Mucosa of descending colon (tissue), 3 donors: ENCODE measurements around the gene MYO5B. TPM values are rescaled to one million over a fixed set of nuclear protein-coding genes. Genes with fewer than 3 reads are reported as not detected.

Source experiments
- ATAC-seq: fragments of 200-7000 bp; cut with Tn5 transposase; one replicate; pipeline ENCODE4 v1.9.1; 2020; ENCODE audit warnings: mild to moderate bottlenecking, moderate library complexity
- DNase-seq, 3 donors: peaks; one replicate each; pipeline ENCODE4 v3.0.0-alpha.2; 2020
- H3K36me3 ChIP-seq: fragments of 200-600 bp; one replicate; pipeline ENCODE4 v1.8.0; 2021; ENCODE audit warnings: low read depth, mild to moderate bottlenecking
- H3K4me1 ChIP-seq: fragments of 200-600 bp; one replicate; pipeline ENCODE4 v1.8.0; 2021; ENCODE audit warnings: low read depth, mild to moderate bottlenecking
- H3K4me3 ChIP-seq: fragments of 200-600 bp; one replicate; pipeline ENCODE4 v1.8.0; 2021; ENCODE audit warnings: mild to moderate bottlenecking
- H3K9me3 ChIP-seq: fragments of 200-600 bp; one replicate; pipeline ENCODE4 v1.8.0; 2021; ENCODE audit warnings: mild to moderate bottlenecking
- intact Hi-C, 2 donors: fragments of 100-400 bp; cut with DNase I in 1 of 2; cut with micrococcal nuclease in 1 of 2; formaldehyde crosslinking; loops; one replicate each; pipeline versions ENCODE4 v1.11.0 to v1.11.1; 2022; cut with DNase I, micrococcal nuclease
- total RNA-seq, 3 donors: library from RNA; stranded (reverse); fragmentation: NEBNext Ultra II Directional in 2 of 3; extraction: Animal tissue kit (Norgen Biotek cat#: 25700) in 2 of 3; gene quantifications; one replicate each; pipeline versions ENCODE4 v1.2.1 to v1.2.4, GENCODE V29; 2021 to 2023
- TF ChIP-seq, protein P1 (sequence below): fragments of 200-600 bp; IDR thresholded peaks from one replicate; pipeline ENCODE4 v1.8.0; 2022; ENCODE audit warnings: antibody characterized with exemption, mild to moderate bottlenecking
- donor health status: DM: no; HTN: no; CAD: no; lungs with moderate emphysema.
- donor health status: DM: no; HTN: no; CAD: no.
- donor health status: DM: no; HTN: yes; CAD: no.

Gene MYO5B
- total RNA-seq, 3 donors from 2014 or later: 52.7 to 179 (median 120) TPM

DNA sequence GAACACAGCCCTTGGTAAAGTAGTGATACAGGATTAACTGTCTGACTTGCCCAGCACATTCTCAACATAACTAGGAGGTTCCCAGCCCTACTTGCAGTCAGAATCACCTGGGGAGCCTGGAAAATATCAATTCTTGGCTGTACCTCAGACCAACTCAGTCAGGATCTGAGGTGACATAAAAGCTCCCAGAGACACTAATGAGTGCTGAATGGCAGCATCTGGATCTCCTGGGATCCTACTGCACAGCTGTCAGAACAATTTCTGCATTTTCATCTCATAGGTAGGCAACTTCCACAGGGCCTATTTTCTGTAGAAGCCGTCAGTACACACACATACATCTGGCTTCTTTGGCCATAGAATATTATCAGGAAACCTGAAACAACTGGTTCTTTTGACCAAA is 138.8 kb downstream of the MYO5B start:
- ATAC-seq (no peak), DNase-seq (no peak)
- TF ChIP-seq, protein P1, sequence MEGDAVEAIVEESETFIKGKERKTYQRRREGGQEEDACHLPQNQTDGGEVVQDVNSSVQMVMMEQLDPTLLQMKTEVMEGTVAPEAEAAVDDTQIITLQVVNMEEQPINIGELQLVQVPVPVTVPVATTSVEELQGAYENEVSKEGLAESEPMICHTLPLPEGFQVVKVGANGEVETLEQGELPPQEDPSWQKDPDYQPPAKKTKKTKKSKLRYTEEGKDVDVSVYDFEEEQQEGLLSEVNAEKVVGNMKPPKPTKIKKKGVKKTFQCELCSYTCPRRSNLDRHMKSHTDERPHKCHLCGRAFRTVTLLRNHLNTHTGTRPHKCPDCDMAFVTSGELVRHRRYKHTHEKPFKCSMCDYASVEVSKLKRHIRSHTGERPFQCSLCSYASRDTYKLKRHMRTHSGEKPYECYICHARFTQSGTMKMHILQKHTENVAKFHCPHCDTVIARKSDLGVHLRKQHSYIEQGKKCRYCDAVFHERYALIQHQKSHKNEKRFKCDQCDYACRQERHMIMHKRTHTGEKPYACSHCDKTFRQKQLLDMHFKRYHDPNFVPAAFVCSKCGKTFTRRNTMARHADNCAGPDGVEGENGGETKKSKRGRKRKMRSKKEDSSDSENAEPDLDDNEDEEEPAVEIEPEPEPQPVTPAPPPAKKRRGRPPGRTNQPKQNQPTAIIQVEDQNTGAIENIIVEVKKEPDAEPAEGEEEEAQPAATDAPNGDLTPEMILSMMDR: no peak
- no peaks in the 10 kb centered on the region for H3K36me3 ChIP-seq
- intact Hi-C loops: no loop called here
- H3K4me1 ChIP-seq: peaks cover 23% of the 10 kb centered on the region
- no peaks in the 10 kb centered on the region for H3K9me3 ChIP-seq
- no peak overlapping the region for H3K4me3 ChIP-seq

DNA sequence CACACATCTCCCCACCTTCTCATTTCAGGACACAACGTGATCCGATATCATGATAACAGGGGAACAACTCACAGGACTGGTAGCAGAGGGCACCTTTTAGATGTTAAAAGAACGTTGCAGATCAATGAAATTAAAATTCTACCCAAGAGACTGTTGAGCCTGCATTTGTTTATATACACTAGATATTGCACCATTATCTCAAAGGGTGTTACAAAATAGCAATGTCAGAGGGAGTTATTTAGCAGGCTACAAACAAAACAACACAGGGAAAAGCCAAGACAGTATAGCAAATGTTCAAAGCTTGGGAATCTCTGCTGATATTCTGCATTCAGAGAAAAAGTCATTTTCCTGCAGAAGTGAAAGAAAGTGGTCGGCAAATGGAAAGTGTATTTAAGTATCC is 139.5 kb downstream of the MYO5B start:
- Histone ChIP-seq H3K36me3 (no peaks in the 10 kb centered on the region), H3K4me1 (peaks cover 22% of the 10 kb centered on the region), H3K4me3 (no peak overlapping the region), H3K9me3 (no peaks in the 10 kb centered on the region)
- intact Hi-C loops: no loop called here
- TF ChIP-seq, protein P1: no peak
- DNase-seq (no peak), ATAC-seq (no peak)

DNA sequence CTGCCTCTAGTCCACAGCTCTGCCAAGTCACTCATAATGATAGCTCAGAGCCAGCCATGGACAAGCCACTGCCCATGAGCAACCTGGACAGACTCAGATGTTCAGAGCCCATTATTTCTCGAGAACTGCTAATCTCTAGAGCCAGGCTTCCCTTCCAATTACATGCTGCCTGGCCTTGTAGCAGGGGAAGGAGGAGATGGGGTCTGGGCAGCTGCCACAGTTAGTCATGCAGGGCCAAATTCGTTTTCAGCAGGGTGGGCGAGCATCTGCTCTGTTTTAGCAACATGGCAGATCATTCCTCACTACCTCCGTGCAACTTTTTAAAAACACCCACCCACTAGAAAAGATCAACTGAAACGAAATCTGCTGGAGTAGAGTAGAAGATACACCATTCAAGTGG is 141.8 kb downstream of the MYO5B start:
- H3K4me1 ChIP-seq: peaks cover 2% of the 10 kb centered on the region
- no peak for DNase-seq
- ATAC-seq: no peak
- no peak overlapping the region for H3K4me3 ChIP-seq
- no peaks in the 10 kb centered on the region for H3K9me3 ChIP-seq
- TF ChIP-seq, protein P1: no peak
- no peaks in the 10 kb centered on the region for H3K36me3 ChIP-seq
- intact Hi-C loops: no loop called here

DNA sequence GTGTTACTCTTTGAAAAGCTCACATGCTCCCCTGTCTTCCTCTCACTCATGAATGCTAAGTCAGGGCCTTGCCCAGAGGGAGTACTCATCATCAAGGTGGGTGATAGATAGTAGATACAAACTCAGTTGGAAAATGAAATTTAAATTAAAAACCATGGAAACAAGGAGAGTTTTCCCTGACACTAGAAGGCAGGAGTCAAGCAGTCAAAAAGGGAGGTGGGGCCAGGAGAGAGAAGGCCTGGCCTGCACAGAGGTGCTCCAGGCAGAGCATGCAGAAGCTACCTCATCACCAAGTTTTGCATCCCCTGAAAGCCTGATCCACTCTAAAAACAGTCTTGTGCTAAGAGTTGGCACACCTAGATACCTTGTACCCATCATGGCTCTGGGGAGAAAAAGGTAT is 143.7 kb downstream of the MYO5B start:
- H3K9me3 ChIP-seq: no peaks in the 10 kb centered on the region
- H3K4me1 ChIP-seq: no peaks in the 10 kb centered on the region
- no peak overlapping the region for H3K4me3 ChIP-seq
- DNase-seq: no peak
- ATAC-seq: peak; percentile 60
- TF ChIP-seq, protein P1: no peak
- intact Hi-C loops: no loop called here
- no peaks in the 10 kb centered on the region for H3K36me3 ChIP-seq

DNA sequence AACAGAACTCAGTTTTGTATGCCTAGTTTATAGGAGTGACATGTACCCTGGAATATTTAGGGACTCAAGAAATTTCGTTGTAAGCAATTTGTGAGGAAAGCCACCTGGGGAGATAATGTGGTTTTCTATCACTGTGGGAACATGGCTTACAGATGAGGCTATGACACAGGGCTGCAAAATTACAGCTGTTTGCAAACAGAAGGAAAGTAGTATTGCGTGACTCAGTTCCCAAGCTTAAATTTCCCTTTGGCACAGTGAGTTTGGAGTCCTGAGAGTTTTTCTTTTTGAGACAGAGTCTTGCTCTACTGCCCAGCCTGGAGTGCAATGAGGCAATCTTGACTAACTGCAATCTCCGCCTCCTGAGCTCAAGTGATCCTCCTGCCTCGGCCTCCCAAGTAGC is 149.8 kb downstream of the MYO5B start:
- no peaks in the 10 kb centered on the region for H3K36me3 ChIP-seq
- TF ChIP-seq, protein P1: no peak
- no peaks in the 10 kb centered on the region for H3K9me3 ChIP-seq
- DNase-seq (no peak), ATAC-seq (no peak)
- H3K4me3 ChIP-seq: no peak overlapping the region
- intact Hi-C loops: no loop called here
- H3K4me1 ChIP-seq: no peaks in the 10 kb centered on the region

DNA sequence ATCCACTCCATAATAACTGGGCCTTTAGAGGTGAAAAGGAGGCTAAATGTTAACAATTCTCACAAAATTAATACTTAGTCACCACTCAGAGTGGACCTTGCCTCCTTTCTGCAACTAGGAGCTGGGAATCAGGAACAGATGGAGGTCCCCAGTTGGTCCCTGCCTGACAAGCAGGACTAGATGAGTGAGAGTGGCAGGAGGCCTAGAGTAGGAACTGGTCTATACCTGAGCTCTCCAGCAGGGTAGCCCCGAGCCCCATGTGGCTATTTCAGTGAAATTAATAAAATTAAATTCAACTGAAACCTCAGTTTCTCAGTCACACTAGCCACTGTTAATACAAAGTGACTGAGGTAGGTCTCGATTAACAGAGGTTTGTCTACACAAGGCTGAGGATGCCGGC is 150.5 kb downstream of the MYO5B start:
- Histone ChIP-seq H3K4me1 (no peaks in the 10 kb centered on the region), H3K4me3 (no peak overlapping the region), H3K9me3 (no peaks in the 10 kb centered on the region), H3K36me3 (no peaks in the 10 kb centered on the region)
- DNase-seq: no peak
- peak; percentile 38 for ATAC-seq
- TF ChIP-seq, protein P1: no peak
- intact Hi-C loops: no loop called here
